CD4-positive, alpha-beta T cell treated with Interleukin-4 for 1 hour (primary cell): Measurements from ENCODE around the gene VASH1.

Source experiments
- DNase-seq, 2 donors: peaks; one replicate each; pipeline ENCODE4 v3.0.0-alpha.2; 2020 to 2022

VASH1 gene

GRCh38 chr14:76752744-76753143 is 8.5 kb upstream of the VASH1 start:
- no peak for DNase-seq

- no peak for DNase-seq
Observed at GRCh38 chr14:76753541-76754198, 7.6 kb upstream of the VASH1 start.

GRCh38 chr14:76754586-76754985 is 6.7 kb upstream of the VASH1 start:
- DNase-seq = no peak

GRCh38 chr14:76755610-76756370 is 5.5 kb upstream of the VASH1 start:
- no peak for DNase-seq

- DNase-seq = no peak
Observed at GRCh38 chr14:76756371-76756750, 4.9 kb upstream of the VASH1 start.

GRCh38 chr14:76759589-76759988 is 1.7 kb upstream of the VASH1 start:
- DNase-seq = no peak

GRCh38 chr14:76760331-76761135 is 735 bp upstream of the VASH1 start:
- DNase-seq = no peak

- no peak for DNase-seq
Observed at GRCh38 chr14:76761960-76762410, 717 bp downstream of the VASH1 start.

- no peak for DNase-seq
Observed at GRCh38 chr14:76762411-76763095, 1.3 kb downstream of the VASH1 start.

- DNase-seq = no peak
Observed at GRCh38 chr14:76763096-76764041, 2.1 kb downstream of the VASH1 start.

GRCh38 chr14:76765461-76765931 is 4.2 kb downstream of the VASH1 start:
- DNase-seq = no peak

GRCh38 chr14:76767681-76768656 is 6.7 kb downstream of the VASH1 start:
- peak; percentile 88 to 91 for DNase-seq

- no peak for DNase-seq
Observed at GRCh38 chr14:76768671-76769500, 7.6 kb downstream of the VASH1 start.

- no peak for DNase-seq
Observed at GRCh38 chr14:76769636-76770292, 8.5 kb downstream of the VASH1 start.

GRCh38 chr14:76770521-76771436 is 9.5 kb downstream of the VASH1 start:
- no peak for DNase-seq

GRCh38 chr14:76771437-76771980 is 10.2 kb downstream of the VASH1 start:
- no peak for DNase-seq
